HS-27A (cell line): ENCODE data around the gene PEX1.
"Not testable (repeated sequence)": the region's sequence is repeated elsewhere in the genome, so short reads cannot be mapped to it uniquely, and the experiment has no call there.

Experiments
- DNase-seq: peaks from one replicate; pipeline ENCODE4 v3.0.0-alpha.2; 2012; ENCODE audit warnings: low read depth, missing footprints

Gene PEX1

DNA sequence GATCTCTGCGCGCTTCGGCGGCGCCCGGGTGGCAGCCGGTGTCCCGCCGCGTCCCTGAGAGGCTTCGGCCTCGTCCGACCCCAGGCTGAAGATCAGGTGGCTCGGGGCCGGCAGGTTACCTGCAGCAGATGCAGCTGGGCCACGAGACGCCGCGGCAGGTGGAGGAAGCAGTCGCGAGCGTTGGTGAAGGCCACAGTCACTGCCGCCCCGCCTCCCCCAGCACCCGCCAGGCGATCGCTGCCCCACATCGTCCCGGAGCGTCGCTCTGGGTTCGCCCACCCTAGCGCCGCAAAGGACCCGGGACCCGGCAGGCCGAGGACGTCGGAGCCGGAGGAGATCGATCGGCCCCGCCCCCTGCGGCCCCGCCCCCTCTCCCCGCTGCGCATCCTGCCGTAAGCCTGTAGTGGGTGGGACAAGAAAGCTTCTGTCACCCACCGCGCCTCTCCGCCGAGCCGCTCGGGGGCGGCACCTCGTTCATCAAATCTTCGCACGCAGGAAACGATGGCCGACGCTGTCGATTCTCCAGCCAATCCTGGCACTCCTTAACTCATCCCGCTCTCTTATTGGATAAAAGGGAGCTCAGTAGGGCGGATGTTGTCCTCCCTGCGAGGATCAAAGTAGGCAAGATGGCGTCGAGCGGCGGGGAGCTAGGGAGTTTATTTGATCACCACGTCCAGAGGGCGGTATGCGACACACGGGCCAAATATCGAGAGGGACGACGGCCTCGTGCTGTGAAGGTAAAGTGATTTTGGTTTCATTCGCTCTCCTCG is at the start of gene PEX1, which contains the start of gene RBM48:
Gene PEX1, minus strand, starts transcription at position 333 of the 770 bp plus-strand sequence. Its CDS starts 85 bp downstream, at position 248.
Gene RBM48, plus strand, starts transcription at position 608 of the 770 bp plus-strand sequence. Its CDS starts 19 bp downstream, at position 627.
- DNase-seq, result peak; percentile 88

DNA sequence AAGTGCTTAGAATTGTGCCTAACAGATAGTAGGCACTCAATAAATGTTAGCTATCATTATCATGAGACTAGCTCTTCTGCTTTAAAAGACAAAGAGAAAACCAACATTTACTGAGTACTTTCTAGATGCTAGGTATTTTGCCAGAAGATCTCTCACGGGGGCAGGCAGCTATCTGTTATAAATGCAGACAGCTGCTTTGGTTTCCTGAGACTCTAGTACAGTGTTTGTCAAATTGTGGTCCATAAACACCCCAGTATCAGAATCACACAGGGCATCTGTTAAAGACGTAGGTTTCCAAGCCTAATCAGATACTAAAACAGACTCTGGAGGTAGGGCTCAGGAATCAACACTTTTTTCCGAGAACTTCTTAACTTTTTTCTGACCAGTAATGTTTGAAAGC is 48.0 kb upstream of the PEX1 start:
- no peak for DNase-seq

GRCh38 chr7:92569137-92569536 is 40.8 kb upstream of the PEX1 start:
- DNase-seq, result no peak

DNA sequence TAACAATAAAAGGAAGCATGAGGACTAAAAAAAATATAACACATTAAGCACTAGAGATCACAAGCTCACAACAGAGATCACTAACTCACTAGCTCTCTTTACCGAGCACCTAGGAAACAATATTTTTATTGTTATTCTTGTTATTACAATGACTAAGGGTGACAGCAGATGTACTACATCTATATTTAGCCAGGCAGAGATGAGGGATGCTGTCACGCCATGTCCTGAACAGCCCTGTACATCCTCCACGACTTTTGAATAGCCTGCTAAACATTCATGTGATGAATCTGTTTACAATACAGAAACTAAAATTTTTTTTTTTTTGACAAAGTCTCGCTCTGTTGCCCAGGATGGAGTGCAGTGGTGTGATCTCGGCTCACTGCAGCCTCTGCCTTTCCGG is 39.1 kb upstream of the PEX1 start:
- DNase-seq, result no peak

GRCh38 chr7:92563345-92563744 is 35.0 kb upstream of the PEX1 start:
- no peak for DNase-seq

GRCh38 chr7:92560602-92561001 is 32.3 kb upstream of the PEX1 start:
- no peak for DNase-seq

- DNase-seq, result no peak
Measured at GRCh38 chr7:92557808-92558362, 29.6 kb upstream of the PEX1 start.

DNA sequence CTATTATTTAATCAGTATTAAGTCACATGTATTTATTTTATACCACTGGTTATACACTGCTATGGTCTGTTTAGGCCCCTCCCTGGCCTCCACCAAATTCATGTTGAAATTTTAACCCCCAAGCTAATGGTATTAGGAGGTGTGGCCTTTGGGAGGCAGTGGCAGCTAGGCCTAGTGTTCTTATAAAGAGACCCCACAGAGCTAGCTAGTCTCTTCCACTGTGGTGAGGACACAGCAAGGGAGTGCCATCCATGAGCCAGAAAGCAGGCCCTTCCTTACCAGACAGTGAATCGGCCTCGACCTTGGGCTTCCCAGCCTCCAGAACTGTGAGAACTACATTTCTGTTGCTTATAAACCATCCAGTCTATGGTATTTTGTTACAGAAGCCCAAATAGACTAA is 28.9 kb upstream of the PEX1 start:
- DNase-seq, result no peak

DNA sequence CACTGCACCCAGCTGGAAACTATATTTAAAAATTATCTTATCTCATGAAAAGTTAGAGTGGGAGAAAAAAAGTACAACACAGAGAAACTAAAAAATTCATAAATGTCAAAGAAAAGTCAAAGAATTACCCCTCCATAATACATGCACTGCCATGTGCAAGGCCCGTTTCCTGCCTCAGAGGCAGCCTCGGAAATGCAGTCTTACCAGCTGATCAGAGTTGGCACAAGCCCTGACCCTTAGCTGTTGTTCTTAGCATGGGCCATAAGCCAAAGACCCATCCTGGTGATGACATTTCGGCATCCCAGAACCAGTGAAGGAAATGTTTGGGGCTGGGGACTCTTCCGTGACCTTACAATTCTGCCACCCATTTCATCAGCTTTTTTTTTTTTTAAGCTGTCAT is 21.9 kb upstream of the PEX1 start:
- no peak for DNase-seq

DNA sequence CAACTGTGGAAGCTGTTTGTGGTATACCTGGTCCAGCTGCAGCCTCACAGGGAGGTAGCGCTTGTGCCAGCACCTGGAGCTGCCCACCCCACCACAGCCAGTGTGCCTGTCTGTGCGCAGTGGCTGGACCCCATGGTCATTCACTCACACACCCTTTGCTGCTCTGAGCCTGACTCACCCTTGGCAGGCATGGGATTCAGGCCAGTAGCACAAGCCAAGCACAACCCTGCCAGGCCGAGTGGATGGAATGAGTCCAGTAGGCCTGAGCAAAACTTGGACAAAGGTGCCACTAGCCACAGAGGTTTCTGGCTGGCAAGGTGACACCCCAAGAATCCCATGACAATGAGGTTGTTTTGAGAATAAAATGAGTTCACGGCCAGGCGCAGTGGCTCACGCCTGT is 19.3 kb upstream of the PEX1 start:
- DNase-seq, result no peak

- no peak for DNase-seq
Measured at GRCh38 chr7:92546856-92547497, 18.7 kb upstream of the PEX1 start.

DNA sequence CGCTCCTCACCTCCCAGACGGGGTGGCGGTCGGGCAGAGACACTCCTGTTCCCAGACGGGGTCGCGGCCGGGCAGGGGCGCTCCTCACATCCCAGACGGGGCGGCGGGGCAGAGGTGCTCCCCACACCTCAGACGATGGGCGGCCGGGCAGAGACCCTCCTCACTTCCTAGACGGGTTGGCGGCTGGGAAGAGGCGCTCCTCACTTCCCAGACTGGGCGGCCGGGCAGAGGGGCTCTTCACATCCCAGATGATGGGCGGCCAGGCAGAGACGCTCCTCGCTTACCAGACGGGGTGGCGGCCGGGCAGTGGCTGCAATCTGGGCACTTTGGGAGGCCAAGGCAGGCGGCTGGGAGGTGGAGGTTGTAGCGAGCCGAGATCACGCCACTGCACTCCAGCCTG is 16.8 kb upstream of the PEX1 start:
- not testable (repeated sequence) for DNase-seq

- not testable (repeated sequence) for DNase-seq
Measured at GRCh38 chr7:92543542-92543941, 15.2 kb upstream of the PEX1 start.

DNA sequence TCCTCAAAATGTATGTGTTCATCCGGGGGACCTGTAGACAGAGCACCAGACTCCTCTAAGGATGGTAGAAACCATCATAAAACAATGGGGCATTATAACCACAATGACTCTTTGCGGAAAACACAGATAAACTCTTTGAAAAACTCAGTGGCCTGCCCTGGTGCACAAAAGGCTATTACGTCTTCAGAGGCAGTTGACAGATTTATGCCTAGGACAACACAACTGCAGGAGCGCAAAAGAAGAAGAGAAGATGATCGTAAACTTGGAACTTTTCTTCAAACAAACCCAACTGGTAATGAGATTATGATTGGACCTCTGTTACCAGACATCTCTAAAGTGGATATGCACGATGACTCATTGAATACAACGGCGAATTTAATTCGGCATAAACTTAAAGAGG is 6.3 kb upstream of the PEX1 start:
- no peak for DNase-seq

DNA sequence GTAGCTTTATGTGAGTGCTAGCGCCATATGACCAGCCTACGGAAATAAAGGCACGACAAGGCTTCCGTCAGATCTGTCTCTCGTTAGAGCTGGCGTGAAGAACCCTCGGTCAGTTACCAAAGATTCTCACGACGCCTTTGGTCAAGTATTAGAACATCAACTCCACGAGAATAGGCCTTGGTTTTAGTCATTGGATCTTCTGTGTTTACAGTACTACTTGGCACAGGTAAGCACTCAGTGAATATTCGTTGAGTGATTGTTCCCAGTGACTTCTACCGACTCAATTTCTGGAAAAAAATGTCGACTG is 591 bp upstream of the PEX1 start:
- no peak for DNase-seq

DNA sequence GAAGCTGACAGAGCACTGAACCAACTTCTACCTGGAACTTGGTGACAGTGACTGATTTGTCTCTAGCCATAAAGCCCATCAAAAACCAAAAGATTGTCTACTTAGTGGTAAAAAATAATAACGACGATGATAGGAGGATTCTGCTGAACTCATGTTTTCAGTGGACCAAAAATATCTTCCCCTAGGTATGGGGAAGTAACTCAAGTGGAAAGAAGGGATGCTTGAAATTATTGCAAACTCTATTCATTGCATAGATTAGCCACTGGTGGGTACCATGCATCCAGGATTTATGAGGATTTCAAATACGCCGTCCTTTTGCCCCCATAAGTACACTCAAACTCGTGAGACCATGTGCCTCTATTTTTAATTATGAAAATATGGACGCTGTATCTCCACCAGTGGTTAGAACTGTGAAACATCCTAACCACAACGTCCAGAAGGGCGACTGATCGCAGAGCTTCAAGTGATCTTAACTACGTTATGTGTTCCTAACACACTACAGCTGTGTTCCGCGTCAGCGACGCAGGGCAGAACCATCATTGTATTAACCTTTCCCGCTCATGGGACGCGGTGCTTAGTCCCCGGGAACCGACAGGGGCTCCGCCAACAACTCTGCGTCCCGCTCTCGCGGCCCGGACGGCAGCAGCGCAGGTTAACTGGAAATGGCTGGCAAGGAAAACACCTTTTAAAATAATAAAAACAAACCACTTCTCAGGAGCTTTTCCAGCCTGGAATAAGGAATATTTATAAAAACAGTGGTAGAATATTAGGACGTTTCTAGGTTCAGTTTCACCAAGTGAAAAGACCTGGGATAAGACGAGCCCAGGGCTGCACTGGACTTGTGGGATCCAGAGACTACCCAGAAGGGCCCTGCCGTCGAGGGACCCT is 776 bp downstream of the PEX1 start:
- DNase-seq, result no peak

DNA sequence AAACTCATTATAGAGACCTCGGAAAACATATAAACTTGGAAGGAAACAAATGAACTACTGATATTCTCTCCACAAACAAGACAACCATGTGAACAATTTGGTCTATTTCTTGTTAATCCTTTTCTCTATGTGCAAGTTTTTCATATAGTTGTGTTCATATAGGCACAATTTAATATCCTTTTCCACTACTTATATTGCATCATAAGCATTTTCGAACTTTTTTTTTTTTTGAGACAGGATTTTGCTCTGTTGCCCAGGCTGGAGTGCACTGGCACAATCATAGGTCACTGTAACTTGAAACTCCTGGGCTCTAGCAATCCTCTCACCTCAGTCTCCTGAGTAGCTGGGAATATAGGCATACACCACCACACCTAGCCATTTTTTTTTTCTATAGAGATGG is 5.2 kb downstream of the PEX1 start:
- no peak for DNase-seq

- DNase-seq, result no peak
Measured at GRCh38 chr7:92520024-92520423, 8.3 kb downstream of the PEX1 start.

DNA sequence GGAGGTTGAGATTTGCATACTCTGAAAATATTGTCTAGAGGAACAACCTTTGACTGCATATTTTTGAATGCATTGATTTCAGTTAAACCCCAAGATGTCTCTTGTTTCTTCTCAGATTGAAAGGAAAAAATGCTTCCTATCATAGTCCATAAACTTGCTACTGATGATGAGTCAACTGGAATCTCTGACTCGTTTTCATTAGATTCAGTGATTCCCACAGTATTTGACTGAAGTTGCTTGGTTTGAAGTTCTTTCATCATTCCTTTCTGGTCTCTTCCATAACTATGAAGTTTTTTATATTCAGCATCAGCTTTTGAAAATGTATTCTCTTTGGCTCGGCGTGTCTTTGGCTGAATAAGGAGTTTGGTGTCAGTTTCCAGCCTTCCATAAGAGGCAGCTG is 10.7 kb downstream of the PEX1 start:
- DNase-seq, result no peak

DNA sequence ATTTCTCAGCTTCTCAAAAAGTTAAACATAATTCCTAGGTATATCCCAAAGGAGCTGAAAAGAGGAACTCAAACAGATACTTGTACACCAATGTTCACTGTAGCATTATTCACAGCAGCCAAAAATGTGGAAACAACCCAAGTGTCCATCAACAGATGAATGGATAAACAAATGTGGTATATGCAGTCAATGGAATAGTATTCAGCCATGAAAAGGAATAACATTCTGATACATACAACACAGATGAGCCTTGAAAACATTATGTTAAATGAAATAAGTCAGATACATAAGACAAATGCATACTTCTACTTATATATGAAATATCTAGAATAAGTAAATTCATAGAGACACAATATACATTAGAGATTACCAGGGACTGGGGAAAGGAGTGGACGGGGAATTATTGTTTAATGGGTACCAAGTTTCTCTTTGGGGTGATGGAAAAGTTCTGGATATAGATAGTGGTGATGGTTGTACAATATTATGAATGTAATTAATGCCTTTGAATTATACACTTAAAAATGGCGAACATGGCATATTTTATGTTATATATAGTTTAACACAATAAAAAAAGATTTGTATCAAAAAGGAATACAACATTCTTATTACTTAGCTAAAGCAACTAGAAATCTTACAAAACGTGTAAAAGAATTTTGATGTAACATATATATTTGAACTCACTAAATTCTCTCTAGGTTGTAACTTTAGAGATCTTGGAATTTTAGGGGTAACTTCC is 15.0 kb downstream of the PEX1 start:
- DNase-seq, result no peak

DNA sequence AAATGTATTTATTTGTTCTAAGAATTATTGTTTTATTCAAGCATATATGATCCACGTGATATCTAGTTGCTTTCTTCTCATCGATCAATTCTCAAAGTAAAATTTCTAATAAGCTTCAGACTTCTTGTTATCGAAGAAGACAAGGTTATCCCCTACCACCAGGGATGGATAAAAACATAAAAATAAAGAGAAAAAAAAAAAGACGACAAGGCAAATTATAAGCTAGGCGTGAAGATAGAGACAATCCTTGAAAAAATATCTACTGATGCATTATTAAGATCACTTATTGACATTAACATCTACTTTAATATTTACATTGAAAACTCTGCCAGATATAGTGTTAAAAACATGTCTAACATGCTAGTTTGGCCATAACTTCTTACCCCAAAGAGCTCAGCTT is 19.4 kb downstream of the PEX1 start:
- no peak for DNase-seq

GRCh38 chr7:92506363-92506762 is 22.0 kb downstream of the PEX1 start:
- DNase-seq, result no peak
